Type B pancreatic cell (in vitro differentiated cells): Measurements from ENCODE around the gene IMMP2L. TPM values are rescaled to one million over a fixed set of nuclear protein-coding genes. Genes with fewer than 3 reads are reported as not detected.

ENCODE experiments used
- DNase-seq: peaks from one replicate; pipeline ENCODE4 v3.0.0; 2021; ENCODE audit warnings: mixed read lengths; ENCODE audit not compliant: unreplicated experiment; ENCODE audit errors: extremely low spot score
- H3K27ac Mint-ChIP-seq: 2 replicates; pipeline ENCODE4 v1.8.0; 2021; ENCODE audit warnings: mild to moderate bottlenecking, mixed read lengths
- H3K27me3 Mint-ChIP-seq: 2 replicates; pipeline ENCODE4 v1.8.0; 2021; ENCODE audit warnings: mixed read lengths
- H3K36me3 Mint-ChIP-seq: 2 replicates; pipeline ENCODE4 v1.8.0; 2021; ENCODE audit warnings: mixed read lengths
- H3K4me1 Mint-ChIP-seq: one replicate; pipeline ENCODE4 v1.8.0; 2021; ENCODE audit warnings: mixed read lengths; ENCODE audit not compliant: unreplicated experiment
- H3K4me3 Mint-ChIP-seq: 2 replicates; pipeline ENCODE4 v1.8.0; 2021; ENCODE audit warnings: mild to moderate bottlenecking, mixed read lengths
- H3K9me3 Mint-ChIP-seq: 2 replicates; pipeline ENCODE4 v1.8.0; 2021; ENCODE audit warnings: mixed read lengths
- total RNA-seq: library from RNA; stranded (reverse); gene quantifications from 2 replicates; pipeline ENCODE4 v1.2.1, GENCODE V29; 2021; ENCODE audit warnings: low replicate concordance
- TF ChIP-seq, protein P1 (sequence below): fragments of 200-600 bp; sonication (generic); conservative IDR thresholded peaks from 2 replicates; pipeline ENCODE4 v1.5.0; 2021; ENCODE audit warnings: antibody characterized with exemption, mild to moderate bottlenecking

Gene IMMP2L
- total RNA-seq, 1 donor from 2014 or later = 23.0 TPM

DNA sequence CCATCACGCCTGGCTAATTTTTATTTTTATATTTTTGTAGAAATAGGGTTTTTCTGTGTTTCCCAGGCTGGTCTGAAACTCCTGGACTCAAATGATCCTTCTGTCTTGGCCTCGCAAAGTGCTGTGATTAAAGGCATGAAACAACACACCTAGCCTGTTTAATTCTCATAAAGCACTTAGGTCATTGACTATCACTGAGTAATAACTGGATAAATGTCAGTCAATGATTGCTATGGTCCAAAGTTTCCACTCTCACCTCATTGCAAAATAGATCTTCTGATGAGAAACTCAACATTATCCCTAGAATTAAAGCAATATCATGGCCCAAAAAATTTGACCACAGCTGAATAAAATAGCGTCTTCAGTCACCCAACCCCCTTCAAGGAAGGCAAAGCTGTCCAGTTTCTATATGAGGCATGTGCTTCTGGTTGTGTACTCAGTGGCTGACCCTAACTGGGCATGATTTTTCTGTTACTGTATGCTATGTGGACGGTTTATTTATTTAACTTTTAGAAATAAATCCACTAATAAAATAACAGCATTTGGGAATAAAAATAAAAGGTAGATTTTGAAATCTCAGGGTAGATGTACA lies 557.9 kb downstream of the IMMP2L start:
- H3K4me1 Mint-ChIP-seq = peaks cover 4% of the 10 kb centered on the region
- no peaks in the 10 kb centered on the region for H3K36me3 Mint-ChIP-seq
- TF ChIP-seq, protein P1, sequence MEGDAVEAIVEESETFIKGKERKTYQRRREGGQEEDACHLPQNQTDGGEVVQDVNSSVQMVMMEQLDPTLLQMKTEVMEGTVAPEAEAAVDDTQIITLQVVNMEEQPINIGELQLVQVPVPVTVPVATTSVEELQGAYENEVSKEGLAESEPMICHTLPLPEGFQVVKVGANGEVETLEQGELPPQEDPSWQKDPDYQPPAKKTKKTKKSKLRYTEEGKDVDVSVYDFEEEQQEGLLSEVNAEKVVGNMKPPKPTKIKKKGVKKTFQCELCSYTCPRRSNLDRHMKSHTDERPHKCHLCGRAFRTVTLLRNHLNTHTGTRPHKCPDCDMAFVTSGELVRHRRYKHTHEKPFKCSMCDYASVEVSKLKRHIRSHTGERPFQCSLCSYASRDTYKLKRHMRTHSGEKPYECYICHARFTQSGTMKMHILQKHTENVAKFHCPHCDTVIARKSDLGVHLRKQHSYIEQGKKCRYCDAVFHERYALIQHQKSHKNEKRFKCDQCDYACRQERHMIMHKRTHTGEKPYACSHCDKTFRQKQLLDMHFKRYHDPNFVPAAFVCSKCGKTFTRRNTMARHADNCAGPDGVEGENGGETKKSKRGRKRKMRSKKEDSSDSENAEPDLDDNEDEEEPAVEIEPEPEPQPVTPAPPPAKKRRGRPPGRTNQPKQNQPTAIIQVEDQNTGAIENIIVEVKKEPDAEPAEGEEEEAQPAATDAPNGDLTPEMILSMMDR = no peak
- H3K27me3 Mint-ChIP-seq = no peaks in the 10 kb centered on the region
- H3K9me3 Mint-ChIP-seq = no peaks in the 10 kb centered on the region
- no peak overlapping the region for H3K27ac Mint-ChIP-seq
- DNase-seq = no peak
- H3K4me3 Mint-ChIP-seq = no peak overlapping the region

DNA sequence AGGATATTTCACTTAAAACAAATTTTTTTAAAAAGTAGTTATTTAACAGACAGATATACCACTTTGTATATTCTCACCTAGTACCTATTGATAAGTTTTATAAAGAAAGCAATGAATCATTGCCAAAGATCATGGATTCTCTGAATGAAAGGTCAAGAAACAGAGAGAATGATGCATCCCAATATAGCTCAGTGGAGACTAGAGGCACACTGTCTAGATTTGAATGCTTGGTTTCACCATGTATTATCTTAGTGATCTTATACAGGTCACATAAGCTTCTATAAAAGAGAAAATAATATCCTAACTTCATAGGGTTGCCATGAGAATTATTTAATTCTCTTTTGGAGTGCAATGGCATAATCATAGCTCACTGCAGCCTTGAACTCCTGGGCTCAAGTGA lies 558.4 kb downstream of the IMMP2L start:
- H3K27ac Mint-ChIP-seq = no peak overlapping the region
- H3K9me3 Mint-ChIP-seq = no peaks in the 10 kb centered on the region
- H3K4me3 Mint-ChIP-seq = no peak overlapping the region
- TF ChIP-seq, protein P1 = no peak
- no peaks in the 10 kb centered on the region for H3K27me3 Mint-ChIP-seq
- peaks cover 4% of the 10 kb centered on the region for H3K4me1 Mint-ChIP-seq
- H3K36me3 Mint-ChIP-seq = no peaks in the 10 kb centered on the region
- no peak for DNase-seq

DNA sequence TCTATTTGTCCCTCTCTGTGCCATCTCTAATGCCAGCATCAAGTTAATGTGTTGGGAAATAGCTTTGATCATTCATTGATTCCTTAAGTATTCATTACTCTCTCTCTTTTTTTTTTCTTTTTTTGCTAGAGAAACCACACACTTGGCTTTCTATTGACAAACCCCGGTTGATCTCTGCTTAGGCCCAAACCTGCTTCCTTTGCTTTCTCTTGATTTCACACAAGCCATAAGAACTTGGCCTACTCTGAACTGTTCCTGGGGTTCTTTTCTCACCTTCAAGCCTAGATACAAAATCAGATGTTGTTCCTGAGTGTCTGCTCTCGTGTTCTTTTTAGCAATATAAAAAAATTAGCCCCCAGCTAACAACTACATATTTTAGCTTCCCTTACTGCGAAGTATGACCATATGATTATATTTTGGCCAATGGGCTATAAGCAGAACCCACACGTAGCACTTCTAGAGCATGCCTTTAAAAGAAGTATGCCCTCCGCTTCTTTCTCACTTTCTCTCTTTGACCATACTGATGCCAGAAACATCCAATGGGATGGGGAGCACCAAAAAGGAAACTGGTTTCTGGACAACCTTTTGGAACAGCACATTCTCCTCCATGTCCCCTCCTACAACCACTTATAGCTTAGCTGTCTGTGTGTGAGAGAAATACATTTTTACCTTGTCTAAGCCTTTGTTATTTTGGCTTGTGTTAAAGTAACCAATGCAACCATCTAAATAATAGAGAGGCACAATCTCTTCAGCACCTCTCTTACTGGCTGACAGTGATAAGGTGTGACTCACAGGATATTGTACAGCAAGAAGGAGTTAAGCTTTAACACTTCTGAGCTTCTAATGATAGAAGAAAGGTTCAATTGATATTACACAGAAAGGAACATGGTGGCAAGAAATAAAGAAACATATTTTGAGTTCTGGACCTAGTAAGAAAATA lies 568.0 kb downstream of the IMMP2L start:
- TF ChIP-seq, protein P1 = no peak
- Mint-ChIP-seq H3K36me3 (no peaks in the 10 kb centered on the region), H3K4me1 (no peaks in the 10 kb centered on the region), H3K27me3 (no peaks in the 10 kb centered on the region), H3K27ac (no peak overlapping the region), H3K9me3 (no peaks in the 10 kb centered on the region), H3K4me3 (no peak overlapping the region)
- DNase-seq = no peak

DNA sequence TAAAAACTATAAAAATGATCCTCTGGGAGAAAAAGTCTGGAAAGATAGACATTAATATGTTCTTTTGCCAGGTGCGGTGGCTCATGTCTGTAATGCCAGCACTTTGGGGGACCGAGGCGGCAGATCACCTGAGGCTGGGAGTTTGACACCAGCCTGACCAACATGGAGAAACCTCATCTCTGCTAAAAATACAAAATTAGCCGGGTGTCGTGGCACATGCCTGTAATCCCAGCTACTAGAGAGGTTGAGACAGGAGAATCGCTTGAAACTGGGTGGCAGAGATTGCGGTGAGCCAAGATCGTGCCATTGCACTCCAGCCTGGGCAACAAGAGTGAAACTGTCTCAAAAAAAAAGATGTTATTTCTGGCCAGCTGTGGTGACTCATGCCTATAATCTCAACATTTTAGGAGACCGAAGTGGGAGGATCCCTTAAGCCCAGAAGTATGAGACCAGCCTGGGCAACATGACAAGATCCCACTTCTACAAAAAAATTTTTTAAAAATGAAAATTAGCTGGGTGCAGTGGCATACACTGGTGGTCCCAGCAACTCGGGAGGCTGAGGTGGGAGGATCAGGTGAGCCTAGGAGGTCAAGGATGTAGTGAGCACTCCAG lies 573.3 kb downstream of the IMMP2L start:
- H3K36me3 Mint-ChIP-seq = no peaks in the 10 kb centered on the region
- H3K27ac Mint-ChIP-seq = no peak overlapping the region
- peaks cover 5% of the 10 kb centered on the region for H3K4me1 Mint-ChIP-seq
- DNase-seq = no peak
- H3K27me3 Mint-ChIP-seq = no peaks in the 10 kb centered on the region
- no peaks in the 10 kb centered on the region for H3K9me3 Mint-ChIP-seq
- no peak overlapping the region for H3K4me3 Mint-ChIP-seq
- TF ChIP-seq, protein P1 = no peak

DNA sequence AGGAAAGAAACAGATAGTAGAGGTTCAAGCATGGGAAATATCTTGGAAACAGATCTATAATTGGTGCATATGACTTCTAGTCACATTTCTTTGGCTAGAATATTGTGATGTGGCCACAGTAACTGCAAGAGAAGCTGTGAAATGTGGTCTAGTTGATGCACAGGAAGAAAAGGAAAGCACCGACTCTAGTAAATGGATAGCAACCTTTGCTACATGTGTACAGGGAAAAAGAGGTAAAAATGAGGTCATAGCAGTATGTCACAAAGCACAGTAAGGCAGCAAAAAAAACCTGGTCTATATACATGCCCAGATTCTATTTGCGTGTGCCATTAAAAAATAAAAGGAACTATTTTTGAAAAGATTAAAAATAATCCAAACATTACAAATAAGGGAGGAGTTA lies 573.9 kb downstream of the IMMP2L start:
- TF ChIP-seq, protein P1 = no peak
- Mint-ChIP-seq H3K4me1 (peaks cover 5% of the 10 kb centered on the region), H3K4me3 (no peak overlapping the region), H3K27ac (no peak overlapping the region), H3K9me3 (no peaks in the 10 kb centered on the region), H3K27me3 (no peaks in the 10 kb centered on the region), H3K36me3 (no peaks in the 10 kb centered on the region)
- no peak for DNase-seq
